Adrenal gland (tissue), 5 donors: Measurements from ENCODE around the gene ENDOD1.

Experiments used
- POLR2A ChIP-seq, 2 donors: fragments of 450-650 bp; IDR thresholded peaks; one replicate each; pipeline ENCODE4 v1.6.1; 2017; ENCODE audit warnings: antibody characterized with exemption in 2 of 2, mild to moderate bottlenecking in 2 of 2, moderate library complexity in 1 of 2
- TF ChIP-seq, protein P1 (sequence below), 6 experiments: fragments of 450-650 bp in 4 of 6; fragments of 200-600 bp in 2 of 6; sonication (generic) in 1 of 6; IDR thresholded peaks; 1 replicate in 5 of 6; 2 replicates in 1 of 6; pipeline versions ENCODE4 v1.5.1 to v1.8.0; 2016 to 2021; ENCODE audit warnings: antibody characterized with exemption in 6 of 6, mild to moderate bottlenecking in 2 of 6, moderate library complexity in 1 of 6
- donor health status: DM: no; HTN: no; CAD: no.

DNA sequence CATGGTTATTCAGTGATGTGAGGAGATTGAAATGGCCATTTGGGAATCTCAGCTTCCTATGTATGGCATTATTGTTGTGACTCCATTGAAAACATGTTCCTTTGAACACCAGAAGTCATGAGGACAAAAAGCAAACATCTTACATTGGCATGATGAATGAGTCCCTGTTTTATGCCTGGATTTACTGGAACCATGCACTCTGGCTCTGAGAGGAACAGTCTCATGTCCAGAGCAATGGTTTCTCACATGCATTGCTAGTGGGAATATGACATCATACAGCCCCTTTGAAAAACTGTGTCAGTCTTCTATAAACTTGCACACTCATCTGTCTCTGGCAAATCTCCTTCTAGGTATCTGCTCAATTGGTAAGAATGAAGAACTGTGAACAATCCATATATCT lies 43.8 kb upstream of the ENDOD1 start:
- TF ChIP-seq, protein P1, sequence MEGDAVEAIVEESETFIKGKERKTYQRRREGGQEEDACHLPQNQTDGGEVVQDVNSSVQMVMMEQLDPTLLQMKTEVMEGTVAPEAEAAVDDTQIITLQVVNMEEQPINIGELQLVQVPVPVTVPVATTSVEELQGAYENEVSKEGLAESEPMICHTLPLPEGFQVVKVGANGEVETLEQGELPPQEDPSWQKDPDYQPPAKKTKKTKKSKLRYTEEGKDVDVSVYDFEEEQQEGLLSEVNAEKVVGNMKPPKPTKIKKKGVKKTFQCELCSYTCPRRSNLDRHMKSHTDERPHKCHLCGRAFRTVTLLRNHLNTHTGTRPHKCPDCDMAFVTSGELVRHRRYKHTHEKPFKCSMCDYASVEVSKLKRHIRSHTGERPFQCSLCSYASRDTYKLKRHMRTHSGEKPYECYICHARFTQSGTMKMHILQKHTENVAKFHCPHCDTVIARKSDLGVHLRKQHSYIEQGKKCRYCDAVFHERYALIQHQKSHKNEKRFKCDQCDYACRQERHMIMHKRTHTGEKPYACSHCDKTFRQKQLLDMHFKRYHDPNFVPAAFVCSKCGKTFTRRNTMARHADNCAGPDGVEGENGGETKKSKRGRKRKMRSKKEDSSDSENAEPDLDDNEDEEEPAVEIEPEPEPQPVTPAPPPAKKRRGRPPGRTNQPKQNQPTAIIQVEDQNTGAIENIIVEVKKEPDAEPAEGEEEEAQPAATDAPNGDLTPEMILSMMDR (IDR thresholded peaks at IDR 0.05) = no peak
- no peak for TF ChIP-seq POLR2A (IDR thresholded peaks at IDR 0.05)
